ENCODE results near the gene ACRBP.

- no peak for TF ChIP-seq CTCF (IDR thresholded peaks at IDR 0.05)
- no peak for TF ChIP-seq POLR2A (IDR thresholded peaks at IDR 0.05)
Measured at GRCh38 chr12:6693832-6694355, 46.7 kb upstream of the ACRBP start.
